BJ (cell line): Measurements from ENCODE around the gene CDK8. TPM values are rescaled to one million over a fixed set of nuclear protein-coding genes. Genes with fewer than 3 reads are reported as not detected.

Source experiments
- CTCF ChIA-PET: fragments of 350-600 bp; formaldehyde crosslinking; extraction: SDS; loops from one replicate; lab custom pipeline; 2021; ENCODE audit warnings: antibody characterized with exemption, inconsistent platforms; lab: Yijun Ruan, JAX
- POLR2A ChIA-PET: fragments of 300-600 bp; sonication (Branson Sonifier 250); formaldehyde crosslinking; extraction: SDS; loops from one replicate; lab custom pipeline; 2021; ENCODE audit warnings: antibody characterized with exemption; lab: Charles Lee
- DNase-seq: peaks from one replicate; pipeline ENCODE4 v3.0.0-alpha.2; 2011; ENCODE audit warnings: low read depth
- H3K27me3 ChIP-seq: 2 replicates; pipeline ENCODE4 v1.6.0; 2011; ENCODE audit warnings: low read length; ENCODE audit not compliant: control insufficient read depth, insufficient read depth
- H3K36me3 ChIP-seq: 2 replicates; pipeline ENCODE4 v1.5.1; 2011; ENCODE audit warnings: low read length; ENCODE audit not compliant: control insufficient read depth, insufficient read depth
- H3K4me3 ChIP-seq: 2 replicates; pipeline ENCODE4 v1.5.1; 2011; ENCODE audit warnings: low read depth, mild to moderate bottlenecking, control low read depth, low read length
- polyA plus RNA-seq: library from polyadenylated mRNA; depleted of rRNA; stranded (reverse); fragments of >200 nt; gene quantifications from 2 replicates; pipeline ENCODE4 v1.2.3, GENCODE V29; 2011
- TF ChIP-seq, protein P1 (sequence below): IDR thresholded peaks from 2 replicates; pipeline ENCODE4 v1.5.1; 2011; ENCODE audit warnings: low read depth, mild to moderate bottlenecking, control low read depth, inconsistent platforms, low read length, moderate library complexity; ENCODE audit not compliant: insufficient read depth

Gene CDK8
- polyA plus RNA-seq, 1 experiment: 13.7 TPM

DNA sequence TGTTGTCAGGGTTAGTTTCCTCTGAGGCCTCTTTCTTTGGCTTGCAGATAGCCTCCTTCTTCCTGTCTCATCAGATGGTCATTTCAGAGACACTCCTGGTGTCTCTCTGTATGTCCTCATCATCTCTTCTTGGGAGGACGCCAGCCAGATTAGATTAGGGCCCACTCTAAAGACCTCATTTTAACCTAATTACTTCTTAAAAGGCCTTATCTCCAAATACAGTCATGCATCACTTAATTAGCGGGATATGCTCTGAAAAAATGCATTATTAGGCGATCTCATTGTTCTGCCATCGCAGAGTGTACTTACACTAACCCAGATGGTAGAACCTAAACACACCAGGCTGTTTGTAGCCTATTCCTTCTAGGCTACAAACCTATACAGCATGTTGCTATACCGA, 89.0 kb downstream of the CDK8 start:
- CTCF ChIA-PET: no interaction called here
- Histone ChIP-seq H3K27me3 (no peaks in the 10 kb centered on the region), H3K4me3 (no peak overlapping the region), H3K36me3 (no peaks in the 10 kb centered on the region)
- DNase-seq: no peak
- TF ChIP-seq, protein P1, sequence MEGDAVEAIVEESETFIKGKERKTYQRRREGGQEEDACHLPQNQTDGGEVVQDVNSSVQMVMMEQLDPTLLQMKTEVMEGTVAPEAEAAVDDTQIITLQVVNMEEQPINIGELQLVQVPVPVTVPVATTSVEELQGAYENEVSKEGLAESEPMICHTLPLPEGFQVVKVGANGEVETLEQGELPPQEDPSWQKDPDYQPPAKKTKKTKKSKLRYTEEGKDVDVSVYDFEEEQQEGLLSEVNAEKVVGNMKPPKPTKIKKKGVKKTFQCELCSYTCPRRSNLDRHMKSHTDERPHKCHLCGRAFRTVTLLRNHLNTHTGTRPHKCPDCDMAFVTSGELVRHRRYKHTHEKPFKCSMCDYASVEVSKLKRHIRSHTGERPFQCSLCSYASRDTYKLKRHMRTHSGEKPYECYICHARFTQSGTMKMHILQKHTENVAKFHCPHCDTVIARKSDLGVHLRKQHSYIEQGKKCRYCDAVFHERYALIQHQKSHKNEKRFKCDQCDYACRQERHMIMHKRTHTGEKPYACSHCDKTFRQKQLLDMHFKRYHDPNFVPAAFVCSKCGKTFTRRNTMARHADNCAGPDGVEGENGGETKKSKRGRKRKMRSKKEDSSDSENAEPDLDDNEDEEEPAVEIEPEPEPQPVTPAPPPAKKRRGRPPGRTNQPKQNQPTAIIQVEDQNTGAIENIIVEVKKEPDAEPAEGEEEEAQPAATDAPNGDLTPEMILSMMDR: no peak
- POLR2A ChIA-PET: no interaction called here

DNA sequence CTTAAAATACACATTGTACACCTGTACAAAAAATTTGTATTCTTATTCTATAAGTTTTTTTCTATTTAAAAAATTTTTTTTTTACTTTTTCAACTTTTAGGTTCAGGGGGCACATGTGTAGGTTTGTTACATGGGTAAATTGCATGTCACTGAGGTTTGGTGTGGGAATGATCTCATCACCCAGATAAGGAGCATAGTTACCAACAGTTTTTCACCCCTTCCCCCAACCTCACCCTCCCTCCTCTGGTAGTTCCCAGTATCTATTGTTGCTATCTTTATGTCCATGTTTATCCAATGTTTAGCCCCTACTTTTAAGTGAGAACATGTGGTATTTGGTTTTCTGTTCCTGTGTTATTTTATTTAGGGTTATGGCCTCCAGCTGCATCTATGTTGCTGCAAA, 89.9 kb downstream of the CDK8 start:
- Histone ChIP-seq H3K27me3 (no peaks in the 10 kb centered on the region), H3K4me3 (no peak overlapping the region), H3K36me3 (no peaks in the 10 kb centered on the region)
- ChIA-PET CTCF (no interaction called here), POLR2A (no interaction called here)
- DNase-seq: no peak
- TF ChIP-seq, protein P1: no peak

DNA sequence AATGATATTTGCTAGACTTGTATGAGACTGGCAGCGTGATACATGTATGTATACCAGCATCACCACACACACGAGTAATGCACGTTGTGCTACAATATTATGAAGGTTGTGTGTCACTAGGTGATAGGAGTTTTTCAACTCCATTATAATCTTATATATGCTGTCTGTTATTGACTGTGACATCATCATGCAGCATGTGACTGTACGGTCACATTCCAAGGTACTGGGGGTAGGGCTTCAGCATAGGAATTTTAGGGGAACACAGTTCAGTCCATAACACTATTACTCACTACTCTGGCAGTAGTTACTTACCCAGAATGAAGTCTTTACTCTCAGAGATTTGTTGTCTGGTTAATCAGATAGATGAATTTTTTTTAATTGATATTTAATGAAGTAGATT, 91.1 kb downstream of the CDK8 start:
- Histone ChIP-seq H3K36me3 (no peaks in the 10 kb centered on the region), H3K27me3 (no peaks in the 10 kb centered on the region), H3K4me3 (no peak overlapping the region)
- TF ChIP-seq, protein P1: no peak
- POLR2A ChIA-PET: no interaction called here
- DNase-seq: no peak
- CTCF ChIA-PET: no interaction called here

DNA sequence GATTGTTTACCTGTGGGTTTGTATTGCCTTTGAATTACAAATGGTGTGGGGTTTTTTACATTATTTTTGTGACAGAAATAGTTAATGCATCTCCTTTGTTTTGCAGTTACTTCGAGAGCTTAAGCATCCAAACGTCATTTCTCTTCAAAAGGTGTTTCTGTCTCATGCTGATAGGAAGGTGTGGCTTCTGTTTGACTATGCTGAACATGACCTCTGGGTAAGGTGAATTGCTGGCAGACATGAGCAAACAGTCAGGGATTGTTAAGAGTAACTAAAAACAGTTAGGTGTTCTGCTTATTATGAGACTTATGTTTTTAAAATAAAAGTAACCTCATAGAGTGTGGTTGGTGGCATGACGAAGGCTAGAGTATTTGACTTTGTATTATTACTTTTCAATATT, 95.0 kb downstream of the CDK8 start:
- Histone ChIP-seq H3K27me3 (no peaks in the 10 kb centered on the region), H3K4me3 (no peak overlapping the region), H3K36me3 (no peaks in the 10 kb centered on the region)
- CTCF ChIA-PET: no interaction called here
- POLR2A ChIA-PET: no interaction called here
- no peak for DNase-seq
- TF ChIP-seq, protein P1: no peak

DNA sequence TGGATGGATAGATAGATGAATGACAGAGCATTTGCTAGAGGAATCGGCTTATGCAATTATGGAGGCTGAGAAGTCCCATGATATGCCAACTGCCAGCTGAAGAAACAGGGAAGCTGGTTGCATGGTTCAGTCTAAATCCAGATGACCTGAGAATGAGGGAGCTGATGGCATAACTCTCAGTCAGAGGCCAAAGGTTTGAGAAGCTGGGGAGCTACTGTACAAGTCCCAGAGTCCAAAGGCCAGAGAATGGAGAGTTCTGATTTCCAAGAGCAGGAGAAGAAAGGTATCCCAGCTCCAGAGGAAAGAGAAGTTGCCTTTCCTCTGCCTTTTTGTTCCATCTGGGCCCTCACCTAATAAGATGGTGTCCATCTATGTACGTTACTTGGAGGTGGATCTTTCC, 108.3 kb downstream of the CDK8 start:
- CTCF ChIA-PET: no interaction called here
- no peak overlapping the region for H3K4me3 ChIP-seq
- no peaks in the 10 kb centered on the region for H3K27me3 ChIP-seq
- POLR2A ChIA-PET: no interaction called here
- TF ChIP-seq, protein P1: no peak
- DNase-seq: no peak
- H3K36me3 ChIP-seq: peaks cover 2% of the 10 kb centered on the region
